DOHH2 (cell line): ENCODE results near the gene BIN1.

Source experiments
- CTCF ChIP-seq: fragments of 200-600 bp; sonication (generic); IDR thresholded peaks from one replicate; pipeline ENCODE4 v1.5.1; 2014; ENCODE audit warnings: antibody characterized with exemption, mild to moderate bottlenecking, low read depth, low read length; ENCODE audit not compliant: poor library complexity, severe bottlenecking
- EZH2phosphoT487 ChIP-seq: fragments of 200-600 bp; sonication (generic); IDR thresholded peaks from 2 replicates; pipeline ENCODE4 v1.6.1; 2017; ENCODE audit warnings: borderline replicate concordance, mild to moderate bottlenecking, antibody characterized with exemption, low read length, moderate library complexity, mixed read lengths

GRCh38 chr2:127104881-127105655 is 1.9 kb downstream of the BIN1 start:
- TF ChIP-seq CTCF (no peak), EZH2phosphoT487 (no peak)
